Neural progenitor cell (in vitro differentiated cells): Measurements from ENCODE around the gene RBM41. TPM values are rescaled to one million over a fixed set of nuclear protein-coding genes. Genes with fewer than 3 reads are reported as not detected.
"Not testable (repeated sequence)": the region's sequence is repeated elsewhere in the genome, so short reads cannot be mapped to it uniquely, and the experiment has no call there.

Experiments
- DNase-seq: peaks from one replicate; pipeline ENCODE4 v3.0.0-alpha.2; 2016; ENCODE audit warnings: low spot score
- H2AFZ ChIP-seq: fragments of 200-600 bp; sonication (generic); replicated peaks from 2 replicates; pipeline ENCODE4 v1.6.1; 2016; ENCODE audit warnings: antibody characterized with exemption
- H3F3A ChIP-seq: fragments of 200-600 bp; sonication (generic); 2 replicates; pipeline ENCODE4 v1.6.1; 2016; ENCODE audit warnings: antibody characterized with exemption, low read depth
- H3K27ac ChIP-seq: fragments of 200-600 bp; sonication (generic); 2 replicates; pipeline ENCODE4 v1.5.1; 2016; ENCODE audit warnings: mild to moderate bottlenecking
- H3K27me3 ChIP-seq: fragments of 200-600 bp; sonication (generic); 2 replicates; pipeline ENCODE4 v1.6.1; 2016; ENCODE audit warnings: mild to moderate bottlenecking, moderate library complexity
- H3K36me3 ChIP-seq: fragments of 200-600 bp; sonication (generic); 2 replicates; pipeline ENCODE4 v1.5.1; 2016
- H3K4me1 ChIP-seq: fragments of 200-600 bp; sonication (generic); 2 replicates; pipeline ENCODE4 v1.6.1; 2016; ENCODE audit warnings: mixed run types
- H3K4me2 ChIP-seq: fragments of 200-600 bp; sonication (generic); 2 replicates; pipeline ENCODE4 v1.6.1; 2016
- H3K4me3 ChIP-seq: fragments of 200-600 bp; sonication (generic); 2 replicates; pipeline ENCODE4 v1.5.1; 2016
- H3K79me2 ChIP-seq: fragments of 200-600 bp; sonication (generic); 2 replicates; pipeline ENCODE4 v1.6.1; 2016; ENCODE audit warnings: low read depth
- H3K9ac ChIP-seq: fragments of 200-600 bp; sonication (generic); 2 replicates; pipeline ENCODE4 v1.6.1; 2016
- H3K9me3 ChIP-seq: fragments of 200-600 bp; sonication (generic); 2 replicates; pipeline ENCODE4 v1.5.1; 2016; ENCODE audit warnings: low read depth
- H4K20me1 ChIP-seq: fragments of 200-600 bp; sonication (generic); 2 replicates; pipeline ENCODE4 v1.6.1; 2016; ENCODE audit warnings: low read depth
- H3K27ac Mint-ChIP-seq: 3 replicates; pipeline ENCODE4 v1.8.0; 2021; ENCODE audit warnings: mixed read lengths
- H3K27me3 Mint-ChIP-seq: 2 replicates; pipeline ENCODE4 v1.8.0; 2022; ENCODE audit warnings: low read depth, mild to moderate bottlenecking, inconsistent platforms, moderate library complexity, mixed read lengths; ENCODE audit not compliant: insufficient read depth
- H3K36me3 Mint-ChIP-seq: 3 replicates; pipeline ENCODE4 v1.8.0; 2021; ENCODE audit warnings: mixed read lengths
- H3K4me1 Mint-ChIP-seq: 3 replicates; pipeline ENCODE4 v1.8.0; 2021; ENCODE audit warnings: mixed read lengths
- H3K4me3 Mint-ChIP-seq: 3 replicates; pipeline ENCODE4 v1.8.0; 2021; ENCODE audit warnings: mild to moderate bottlenecking, moderate library complexity, mixed read lengths
- H3K9me3 Mint-ChIP-seq: 3 replicates; pipeline ENCODE4 v1.8.0; 2020; ENCODE audit warnings: mixed read lengths
- EZH2 ChIP-seq: fragments of 200-600 bp; sonication (generic); IDR thresholded peaks from 2 replicates; pipeline ENCODE4 v1.6.1; 2017; ENCODE audit warnings: antibody characterized with exemption, mild to moderate bottlenecking, moderate library complexity
- EZH2phosphoT487 ChIP-seq: fragments of 200-600 bp; sonication (generic); IDR thresholded peaks from 2 replicates; pipeline ENCODE4 v1.6.1; 2017; ENCODE audit warnings: antibody characterized with exemption
- total RNA-seq: library from RNA; depleted of rRNA; stranded (reverse); fragments of >200 nt; gene quantifications from 2 replicates; pipeline ENCODE4 v1.2.3, GENCODE V29; 2015; ENCODE audit warnings: low replicate concordance
- TF ChIP-seq, protein P1 (sequence below): fragments of 200-600 bp; sonication (generic); IDR thresholded peaks from 2 replicates; pipeline ENCODE4 v1.5.1; 2017; ENCODE audit warnings: antibody characterized with exemption, mild to moderate bottlenecking

RBM41 gene
- 16.6 and 29.1 TPM in 2 replicates for total RNA-seq

DNA sequence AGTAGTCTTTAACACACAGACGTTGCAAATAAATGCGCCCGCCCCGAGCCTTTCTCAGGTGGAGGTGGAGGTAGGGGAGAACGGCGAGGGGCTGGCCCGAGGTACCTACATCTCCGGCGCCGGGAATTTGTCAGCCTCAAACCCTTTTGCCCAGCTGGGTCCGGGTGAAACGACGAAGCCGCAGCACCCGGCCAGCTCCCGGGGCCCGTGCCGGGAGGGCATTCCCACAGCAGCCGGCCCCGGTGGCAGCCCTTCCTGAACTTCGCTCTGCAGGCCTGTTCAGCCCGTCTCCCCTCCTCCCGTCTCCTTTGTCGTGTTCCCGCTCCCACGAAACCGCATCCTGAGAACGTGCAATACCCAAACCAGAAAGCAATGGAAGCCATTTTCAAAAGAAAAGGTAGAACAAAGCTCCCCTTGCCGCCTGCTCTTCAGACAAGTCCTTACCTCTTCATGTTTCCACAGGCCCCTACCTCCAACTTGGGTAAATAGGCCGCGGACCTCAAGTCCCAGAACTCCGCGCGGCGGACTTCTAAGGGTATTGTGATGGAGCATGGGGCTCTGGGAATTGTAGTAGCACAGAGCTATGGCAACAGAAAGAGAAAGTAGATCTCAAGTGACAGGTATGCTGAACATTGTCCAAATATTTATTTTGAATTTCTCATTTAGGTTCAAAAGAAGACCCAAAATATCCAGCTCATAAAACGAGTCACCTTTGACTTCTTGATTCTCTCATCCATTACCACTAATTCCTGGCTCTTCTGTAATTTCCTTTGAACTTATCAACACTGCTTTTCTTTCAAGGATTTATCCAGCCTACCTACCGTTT is at the start of gene RBM41:
Gene RBM41 (minus strand): TSS at position 501 of the 826 bp plus-strand sequence. CDS start 49 bp downstream, at position 452.
- TF ChIP-seq EZH2, result no peak
- TF ChIP-seq EZH2phosphoT487, result no peak
- TF ChIP-seq, protein P1, sequence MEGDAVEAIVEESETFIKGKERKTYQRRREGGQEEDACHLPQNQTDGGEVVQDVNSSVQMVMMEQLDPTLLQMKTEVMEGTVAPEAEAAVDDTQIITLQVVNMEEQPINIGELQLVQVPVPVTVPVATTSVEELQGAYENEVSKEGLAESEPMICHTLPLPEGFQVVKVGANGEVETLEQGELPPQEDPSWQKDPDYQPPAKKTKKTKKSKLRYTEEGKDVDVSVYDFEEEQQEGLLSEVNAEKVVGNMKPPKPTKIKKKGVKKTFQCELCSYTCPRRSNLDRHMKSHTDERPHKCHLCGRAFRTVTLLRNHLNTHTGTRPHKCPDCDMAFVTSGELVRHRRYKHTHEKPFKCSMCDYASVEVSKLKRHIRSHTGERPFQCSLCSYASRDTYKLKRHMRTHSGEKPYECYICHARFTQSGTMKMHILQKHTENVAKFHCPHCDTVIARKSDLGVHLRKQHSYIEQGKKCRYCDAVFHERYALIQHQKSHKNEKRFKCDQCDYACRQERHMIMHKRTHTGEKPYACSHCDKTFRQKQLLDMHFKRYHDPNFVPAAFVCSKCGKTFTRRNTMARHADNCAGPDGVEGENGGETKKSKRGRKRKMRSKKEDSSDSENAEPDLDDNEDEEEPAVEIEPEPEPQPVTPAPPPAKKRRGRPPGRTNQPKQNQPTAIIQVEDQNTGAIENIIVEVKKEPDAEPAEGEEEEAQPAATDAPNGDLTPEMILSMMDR, result no peak
- Mint-ChIP-seq H3K9me3 (no peaks in the 10 kb centered on the region), H3K36me3 (peaks cover 29% of the 10 kb centered on the region), H3K27me3 (peaks cover 2% of the 10 kb centered on the region), H3K4me3 (peak within 1 kb of the TSS; percentile 100), H3K27ac (peak within 1 kb of the TSS; percentile 100), H3K4me1 (peaks cover 13% of the 10 kb centered on the region)
- peaks cover 7% of the 10 kb centered on the region for H3K4me1 ChIP-seq
- H4K20me1 ChIP-seq, result no peaks in the 10 kb centered on the region
- H3K27me3 ChIP-seq, result no peaks in the 10 kb centered on the region
- no peaks in the 10 kb centered on the region for H3F3A ChIP-seq
- H3K79me2 ChIP-seq, result peaks cover 15% of the 10 kb centered on the region
- H3K36me3 ChIP-seq, result peaks cover 2% of the 10 kb centered on the region
- H3K4me3 ChIP-seq, result peak within 1 kb of the TSS; percentile 62
- DNase-seq, result peak; percentile 78
- peak within 1 kb of the TSS; percentile 14 for H3K27ac ChIP-seq
- H3K9me3 ChIP-seq, result no peaks in the 10 kb centered on the region
- H2AFZ ChIP-seq, result peak within 1 kb of the TSS; percentile 50
- H3K9ac ChIP-seq, result peak within 1 kb of the TSS; percentile 88
- H3K4me2 ChIP-seq, result peak within 1 kb of the TSS; percentile 82

GRCh38 chrX:107168257-107168656 is 49.6 kb upstream of the RBM41 start:
- Mint-ChIP-seq H3K4me3 (no peak overlapping the region), H3K4me1 (no peaks in the 10 kb centered on the region), H3K36me3 (peaks cover 2% of the 10 kb centered on the region), H3K27ac (no peak overlapping the region), H3K9me3 (no peaks in the 10 kb centered on the region), H3K27me3 (no peaks in the 10 kb centered on the region)
- no peak overlapping the region for H3K4me2 ChIP-seq
- no peaks in the 10 kb centered on the region for H3K4me1 ChIP-seq
- no peak overlapping the region for H2AFZ ChIP-seq
- no peaks in the 10 kb centered on the region for H3K27me3 ChIP-seq
- H3K4me3 ChIP-seq, result no peak overlapping the region
- DNase-seq, result no peak
- H3F3A ChIP-seq, result no peaks in the 10 kb centered on the region
- no peaks in the 10 kb centered on the region for H3K79me2 ChIP-seq
- no peaks in the 10 kb centered on the region for H4K20me1 ChIP-seq
- no peak overlapping the region for H3K27ac ChIP-seq
- no peak overlapping the region for H3K9ac ChIP-seq
- H3K9me3 ChIP-seq, result no peaks in the 10 kb centered on the region
- TF ChIP-seq EZH2, result no peak
- TF ChIP-seq, protein P1, result no peak
- no peak for TF ChIP-seq EZH2phosphoT487
- no peaks in the 10 kb centered on the region for H3K36me3 ChIP-seq

GRCh38 chrX:107167163-107167921 is 48.7 kb upstream of the RBM41 start:
- Mint-ChIP-seq H3K4me1 (no peaks in the 10 kb centered on the region), H3K27me3 (no peaks in the 10 kb centered on the region), H3K4me3 (no peak overlapping the region), H3K36me3 (peaks cover 2% of the 10 kb centered on the region), H3K9me3 (no peaks in the 10 kb centered on the region), H3K27ac (no peak overlapping the region)
- Histone ChIP-seq H3K9ac (no peak overlapping the region), H3K4me3 (no peak overlapping the region), H3K4me2 (no peak overlapping the region), H3K9me3 (no peaks in the 10 kb centered on the region), H3K27me3 (no peaks in the 10 kb centered on the region), H3K4me1 (no peaks in the 10 kb centered on the region), H3K36me3 (no peaks in the 10 kb centered on the region), H3F3A (no peaks in the 10 kb centered on the region), H3K79me2 (no peaks in the 10 kb centered on the region), H3K27ac (no peak overlapping the region), H4K20me1 (no peaks in the 10 kb centered on the region), H2AFZ (no peak overlapping the region)
- DNase-seq, result no peak
- TF ChIP-seq, protein P1, result no peak
- TF ChIP-seq EZH2phosphoT487 (no peak), EZH2 (no peak)

GRCh38 chrX:107157618-107158017 is 39.0 kb upstream of the RBM41 start:
- H3K27ac ChIP-seq, H2AFZ ChIP-seq, H3K36me3 ChIP-seq, H3K9me3 Mint-ChIP-seq, H3K27me3 ChIP-seq, H3K4me3 ChIP-seq, H3K4me3 Mint-ChIP-seq, H3K79me2 ChIP-seq, H3K27me3 Mint-ChIP-seq, H3K9ac ChIP-seq, H3K9me3 ChIP-seq, H3K36me3 Mint-ChIP-seq, H3K4me1 ChIP-seq, H3K4me1 Mint-ChIP-seq, DNase-seq, H3K4me2 ChIP-seq, H3K27ac Mint-ChIP-seq, H3F3A ChIP-seq, H4K20me1 ChIP-seq: not testable (repeated sequence)

- H3K36me3 ChIP-seq, H3K4me1 Mint-ChIP-seq, H3K27me3 Mint-ChIP-seq, H3F3A ChIP-seq, H3K27ac ChIP-seq, H3K27ac Mint-ChIP-seq, H3K36me3 Mint-ChIP-seq, H3K79me2 ChIP-seq, H3K4me1 ChIP-seq, H3K9ac ChIP-seq, H3K9me3 Mint-ChIP-seq, DNase-seq, H3K27me3 ChIP-seq, H3K9me3 ChIP-seq, H4K20me1 ChIP-seq, H2AFZ ChIP-seq: not testable (repeated sequence)
- H3K4me2 ChIP-seq, result peak overlapping the region; percentile 63
- peak overlapping the region; percentile 49 for H3K4me3 ChIP-seq
- H3K4me3 Mint-ChIP-seq, result peak overlapping the region; percentile 80
Observed at GRCh38 chrX:107155621-107156430, 37.2 kb upstream of the RBM41 start.
